ENCODE results near the gene SORBS1.

DNA sequence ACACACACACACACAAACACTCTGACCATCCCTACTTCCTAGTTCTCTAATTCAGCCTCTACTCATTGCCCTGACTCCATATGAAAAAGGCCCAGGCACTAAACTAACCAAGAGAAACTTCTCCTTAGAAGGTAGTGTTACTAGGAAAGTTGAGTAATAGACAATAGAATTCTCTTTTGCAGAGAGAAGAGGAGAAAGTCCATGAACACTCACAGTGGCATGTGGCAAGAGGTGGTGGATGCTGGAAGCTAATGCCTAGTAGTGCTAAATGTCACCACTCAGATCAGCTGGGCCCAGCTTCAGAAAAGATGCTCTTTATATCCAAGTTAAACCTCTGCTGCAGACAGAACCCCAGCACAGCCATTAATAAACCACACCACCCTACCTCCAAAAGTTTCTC is 58.2 kb downstream of the SORBS1 start:
- TF ChIP-seq, protein P1, sequence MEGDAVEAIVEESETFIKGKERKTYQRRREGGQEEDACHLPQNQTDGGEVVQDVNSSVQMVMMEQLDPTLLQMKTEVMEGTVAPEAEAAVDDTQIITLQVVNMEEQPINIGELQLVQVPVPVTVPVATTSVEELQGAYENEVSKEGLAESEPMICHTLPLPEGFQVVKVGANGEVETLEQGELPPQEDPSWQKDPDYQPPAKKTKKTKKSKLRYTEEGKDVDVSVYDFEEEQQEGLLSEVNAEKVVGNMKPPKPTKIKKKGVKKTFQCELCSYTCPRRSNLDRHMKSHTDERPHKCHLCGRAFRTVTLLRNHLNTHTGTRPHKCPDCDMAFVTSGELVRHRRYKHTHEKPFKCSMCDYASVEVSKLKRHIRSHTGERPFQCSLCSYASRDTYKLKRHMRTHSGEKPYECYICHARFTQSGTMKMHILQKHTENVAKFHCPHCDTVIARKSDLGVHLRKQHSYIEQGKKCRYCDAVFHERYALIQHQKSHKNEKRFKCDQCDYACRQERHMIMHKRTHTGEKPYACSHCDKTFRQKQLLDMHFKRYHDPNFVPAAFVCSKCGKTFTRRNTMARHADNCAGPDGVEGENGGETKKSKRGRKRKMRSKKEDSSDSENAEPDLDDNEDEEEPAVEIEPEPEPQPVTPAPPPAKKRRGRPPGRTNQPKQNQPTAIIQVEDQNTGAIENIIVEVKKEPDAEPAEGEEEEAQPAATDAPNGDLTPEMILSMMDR (IDR thresholded peaks at IDR 0.05) = no peak
- no peak for TF ChIP-seq POLR2A (IDR thresholded peaks at IDR 0.05)
